Vagina (tissue), 2 donors: ENCODE results near the gene ANXA11. TPM values are rescaled to one million over a fixed set of nuclear protein-coding genes. Genes with fewer than 3 reads are reported as not detected.

Source experiments
- DNase-seq, 2 donors: peaks; one replicate each; pipeline ENCODE4 v3.0.0-alpha.2; 2017; ENCODE audit errors: extremely low spot score in 2 of 2
- H3K27ac ChIP-seq: fragments of 200-600 bp; sonication (generic); one replicate; pipeline ENCODE4 v1.5.1; 2019
- H3K27me3 ChIP-seq: fragments of 200-600 bp; sonication (generic); one replicate; pipeline ENCODE4 v1.5.1; 2019
- H3K36me3 ChIP-seq, 2 donors: fragments of 200-600 bp; sonication (generic); one replicate each; pipeline ENCODE4 v1.5.1; 2017 to 2019
- H3K4me1 ChIP-seq: fragments of 200-600 bp; sonication (generic); one replicate; pipeline ENCODE4 v1.5.1; 2019
- H3K4me3 ChIP-seq, 2 donors: fragments of 200-600 bp; sonication (generic); 1 replicate in 1 of 2; 2 replicates in 1 of 2; pipeline ENCODE4 v1.5.1; 2016 to 2019
- H3K9me3 ChIP-seq: fragments of 200-600 bp; sonication (generic); one replicate; pipeline ENCODE4 v1.5.1; 2019
- CTCF ChIP-seq, 3 experiments: fragments of 450-650 bp in 2 of 3; fragments of 200-600 bp in 1 of 3; sonication (generic) in 1 of 3; IDR thresholded peaks; one replicate each; pipeline ENCODE4 v1.5.1; 2017 to 2019; ENCODE audit warnings: antibody characterized with exemption in 3 of 3, mild to moderate bottlenecking in 2 of 3, moderate library complexity in 2 of 3
- POLR2A ChIP-seq, 2 donors: fragments of 450-650 bp; IDR thresholded peaks; one replicate each; pipeline ENCODE4 v1.6.1; 2017; ENCODE audit warnings: antibody characterized with exemption in 2 of 2, mild to moderate bottlenecking in 2 of 2, moderate library complexity in 2 of 2
- POLR2AphosphoS5 ChIP-seq, 2 donors: sonication (generic); formaldehyde crosslinking; IDR thresholded peaks; one replicate each; pipeline ENCODE4 v1.9.0; 2017; ENCODE audit warnings: antibody characterized with exemption in 2 of 2, mild to moderate bottlenecking in 2 of 2, low read depth in 1 of 2; ENCODE audit not compliant: insufficient read depth in 1 of 2
- intact Hi-C: fragments of 100-400 bp; cut with DNase I; formaldehyde crosslinking; loops from one replicate; pipeline ENCODE4 v1.15.1; 2023
- total RNA-seq: library from RNA; depleted of rRNA; stranded (reverse); fragments of >200 nt; gene quantifications from one replicate; pipeline ENCODE4 v1.2.3, GENCODE V29; 2016

Gene ANXA11
- total RNA-seq, 1 donor from 2014 or later: 101 TPM

GRCh38 chr10:80196270-80196949 lies 8.9 kb downstream of the ANXA11 start:
- peaks cover 84% of the 10 kb centered on the region for H3K4me1 ChIP-seq
- no peak overlapping the region for H3K4me3 ChIP-seq
- no peaks in the 10 kb centered on the region for H3K36me3 ChIP-seq
- peak overlapping the region; percentile 70 for H3K27ac ChIP-seq
- DNase-seq: no peak
- intact Hi-C loops: no loop called here
- H3K9me3 ChIP-seq: no peaks in the 10 kb centered on the region
- no peaks in the 10 kb centered on the region for H3K27me3 ChIP-seq
- TF ChIP-seq CTCF (IDR thresholded peaks at IDR 0.05): no peak
- TF ChIP-seq POLR2AphosphoS5 (IDR thresholded peaks at IDR 0.05; ENCODE audit: insufficient read depth in 1 of 2, low read depth in 1 of 2): no peak
- TF ChIP-seq POLR2A (IDR thresholded peaks at IDR 0.05): no peak

- Histone ChIP-seq H3K4me3 (no peak overlapping the region), H3K27me3 (no peaks in the 10 kb centered on the region), H3K36me3 (no peaks in the 10 kb centered on the region), H3K4me1 (peaks cover 84% of the 10 kb centered on the region), H3K9me3 (no peaks in the 10 kb centered on the region), H3K27ac (peak overlapping the region; percentile 2)
- TF ChIP-seq POLR2A (IDR thresholded peaks at IDR 0.05) (no peak), POLR2AphosphoS5 (IDR thresholded peaks at IDR 0.05; ENCODE audit: insufficient read depth in 1 of 2, low read depth in 1 of 2) (no peak), CTCF (IDR thresholded peaks at IDR 0.05) (no peak)
- no peak for DNase-seq
- intact Hi-C loops: no loop called here
Observed at GRCh38 chr10:80195046-80195574, 10.2 kb downstream of the ANXA11 start.

- Histone ChIP-seq H3K4me1 (peaks cover 83% of the 10 kb centered on the region), H3K27ac (peak overlapping the region; percentile 18), H3K27me3 (no peaks in the 10 kb centered on the region), H3K9me3 (no peaks in the 10 kb centered on the region), H3K36me3 (no peaks in the 10 kb centered on the region), H3K4me3 (no peak overlapping the region)
- DNase-seq: no peak
- no peak for TF ChIP-seq POLR2AphosphoS5 (IDR thresholded peaks at IDR 0.05; ENCODE audit: insufficient read depth in 1 of 2, low read depth in 1 of 2)
- TF ChIP-seq POLR2A (IDR thresholded peaks at IDR 0.05): no peak
- TF ChIP-seq CTCF (IDR thresholded peaks at IDR 0.05): no peak
- intact Hi-C loops: no loop called here
Observed at GRCh38 chr10:80194373-80195045, 10.8 kb downstream of the ANXA11 start.

GRCh38 chr10:80192553-80192952 lies 12.8 kb downstream of the ANXA11 start:
- no peak for TF ChIP-seq POLR2AphosphoS5 (IDR thresholded peaks at IDR 0.05; ENCODE audit: insufficient read depth in 1 of 2, low read depth in 1 of 2)
- no peak for TF ChIP-seq CTCF (IDR thresholded peaks at IDR 0.05)
- no peak for TF ChIP-seq POLR2A (IDR thresholded peaks at IDR 0.05)
- no peaks in the 10 kb centered on the region for H3K36me3 ChIP-seq
- H3K4me3 ChIP-seq: no peak overlapping the region
- DNase-seq: no peak
- intact Hi-C loops: no loop called here
- H3K4me1 ChIP-seq: peaks cover 84% of the 10 kb centered on the region
- no peaks in the 10 kb centered on the region for H3K27me3 ChIP-seq
- no peaks in the 10 kb centered on the region for H3K9me3 ChIP-seq
- H3K27ac ChIP-seq: no peak overlapping the region
